ENCODE results near the gene SIGLEC12. TPM values are rescaled to one million over a fixed set of nuclear protein-coding genes. Genes with fewer than 3 reads are reported as not detected.

The SIGLEC12 gene
- total RNA-seq, 1 experiment from 2014 or later, result not detected

- 0 out of 2 replicates have a peak, but pooled peaks cover 2% of the 10 kb centered on the region for H3K9me3 ChIP-seq
- no TSS peak for BruUV-seq (replicated peaks)
- Mint-ChIP-seq H3K36me3 (ENCODE audit: insufficient read depth, unreplicated experiment) (no peaks in the 10 kb centered on the region), H3K4me1 (ENCODE audit: low read depth, unreplicated experiment) (no peaks in the 10 kb centered on the region), H3K27me3 (ENCODE audit: insufficient read depth, unreplicated experiment) (peaks cover 15% of the 10 kb centered on the region), H3K9me3 (ENCODE audit: unreplicated experiment) (no peaks in the 10 kb centered on the region), H3K4me3 (ENCODE audit: unreplicated experiment) (no peak overlapping the region), H3K27ac (ENCODE audit: unreplicated experiment) (no peak overlapping the region)
- TF ChIP-seq CTCF (IDR thresholded peaks at IDR 0.05; ENCODE audit: insufficient read depth in 1 of 2, low read depth in 1 of 2, low read length in 1 of 2, severe bottlenecking in 1 of 2, unreplicated experiment in 1 of 2), result no peak
- ChIA-PET POLR2A (no interaction called here), CTCF (interaction anchor here (0.7 kb wide), 1 partner anchor 10 kb away, joined by 5 read pairs; no protein-coding TSS in a partner anchor)
- intact Hi-C loops (cut with micrococcal nuclease; ENCODE audit: unreplicated experiment), result no loop called here
- no peak overlapping the region for H3K4me3 ChIP-seq (ENCODE audit: low read depth, low read length)
- no peaks in the 10 kb centered on the region for H3K27me3 ChIP-seq (replicated peaks; ENCODE audit: control insufficient read depth, insufficient read depth, low read length)
- H3K4me1 ChIP-seq, result no peaks in the 10 kb centered on the region
- DNase-seq, result no peak
- H3K36me3 ChIP-seq (ENCODE audit: control insufficient read depth, insufficient read depth, low read length), result no peaks in the 10 kb centered on the region
Observed at GRCh38 chr19:51461723-51462161, 39.9 kb downstream of the SIGLEC12 start.

DNA sequence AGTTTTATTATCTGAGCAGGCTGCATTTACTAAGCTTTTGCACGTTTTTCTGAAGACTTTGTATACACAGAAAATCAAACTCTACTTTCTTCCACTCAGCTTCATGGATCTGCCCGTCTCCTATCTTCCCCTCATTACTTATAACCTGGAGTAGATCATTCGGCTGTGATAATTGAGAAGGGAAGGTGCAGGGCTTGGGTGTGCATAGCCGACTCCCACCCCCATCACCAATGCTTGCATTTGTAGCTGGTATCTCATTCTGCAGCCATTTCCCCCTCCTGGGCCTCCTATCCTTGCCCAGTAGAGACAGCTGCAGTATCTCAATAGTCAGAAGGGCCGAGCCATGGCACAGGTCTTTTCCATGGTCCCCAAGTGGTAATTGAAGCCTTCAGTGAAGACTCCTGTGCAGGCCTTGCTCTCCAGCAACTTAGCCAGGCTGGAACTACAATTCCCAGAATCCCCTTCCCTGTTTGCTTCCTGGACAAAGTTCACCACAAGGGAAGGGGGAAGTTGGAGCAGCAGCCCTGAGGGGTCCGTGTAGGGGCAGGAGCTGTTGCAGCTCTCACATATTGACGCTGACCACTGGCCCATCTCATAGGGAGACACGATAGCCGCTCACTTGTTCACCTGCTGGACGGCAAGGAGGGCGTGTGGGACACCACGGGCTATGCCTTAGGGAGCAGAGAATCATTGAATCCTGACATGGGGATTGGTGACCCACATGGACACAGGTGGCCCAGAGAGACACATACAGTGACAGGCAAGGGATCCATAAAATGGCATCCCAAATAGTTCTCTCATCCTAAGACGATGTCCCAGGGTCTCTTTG is 41.2 kb downstream of the SIGLEC12 start:
- no peaks in the 10 kb centered on the region for H3K27me3 ChIP-seq (replicated peaks; ENCODE audit: control insufficient read depth, insufficient read depth, low read length)
- TF ChIP-seq CTCF (IDR thresholded peaks at IDR 0.05; ENCODE audit: insufficient read depth in 1 of 2, low read depth in 1 of 2, low read length in 1 of 2, severe bottlenecking in 1 of 2, unreplicated experiment in 1 of 2), result no peak
- no TSS peak for BruUV-seq (replicated peaks)
- H3K36me3 ChIP-seq (ENCODE audit: control insufficient read depth, insufficient read depth, low read length), result no peaks in the 10 kb centered on the region
- H3K4me1 ChIP-seq, result no peaks in the 10 kb centered on the region
- peak overlapping the region; percentile 47 for H3K4me3 Mint-ChIP-seq (ENCODE audit: unreplicated experiment)
- peak overlapping the region; percentile 17; the same call in 1 of the 2 replicates for H3K4me3 ChIP-seq (ENCODE audit: low read depth, low read length)
- peaks cover 12% of the 10 kb centered on the region for H3K27me3 Mint-ChIP-seq (ENCODE audit: insufficient read depth, unreplicated experiment)
- POLR2A ChIA-PET, result no interaction called here
- CTCF ChIA-PET, result no interaction called here
- H3K9me3 ChIP-seq, result 0 out of 2 replicates have a peak, but pooled peaks cover 2% of the 10 kb centered on the region
- H3K27ac Mint-ChIP-seq (ENCODE audit: unreplicated experiment), result no peak overlapping the region
- no peak for DNase-seq
- H3K9me3 Mint-ChIP-seq (ENCODE audit: unreplicated experiment), result no peaks in the 10 kb centered on the region
- H3K4me1 Mint-ChIP-seq (ENCODE audit: low read depth, unreplicated experiment), result no peaks in the 10 kb centered on the region
- no peaks in the 10 kb centered on the region for H3K36me3 Mint-ChIP-seq (ENCODE audit: insufficient read depth, unreplicated experiment)
- intact Hi-C loops (cut with micrococcal nuclease; ENCODE audit: unreplicated experiment), result no loop called here

DNA sequence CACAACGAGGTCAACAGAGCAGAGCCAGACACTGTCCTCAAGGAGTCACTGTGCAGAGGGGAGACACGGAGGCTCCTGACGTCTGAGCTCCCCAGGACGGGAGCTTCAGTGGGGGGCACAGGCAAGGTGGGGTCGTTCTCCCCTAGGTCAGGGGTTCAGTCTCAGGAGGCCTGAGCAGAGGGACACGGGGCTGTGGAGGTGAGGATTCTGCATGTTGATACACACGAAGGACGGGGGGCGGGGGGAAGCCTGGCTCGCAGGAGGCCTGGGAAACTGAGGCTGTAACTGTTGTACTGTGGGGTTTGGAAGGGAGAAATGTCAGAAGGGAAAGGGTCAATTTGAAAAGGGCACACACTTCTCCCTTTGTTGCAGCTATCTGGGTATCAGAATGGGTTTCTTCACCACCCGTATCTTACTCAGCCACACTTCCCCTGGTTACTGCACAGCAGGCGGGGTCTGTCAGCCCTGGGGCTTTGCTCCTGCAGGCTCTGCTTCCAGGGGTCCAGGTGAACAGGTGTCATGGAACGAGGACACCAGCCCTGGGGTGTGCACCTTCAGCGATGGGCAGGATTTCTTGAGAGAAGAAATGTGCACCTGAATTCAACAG is 42.6 kb downstream of the SIGLEC12 start:
- no peak overlapping the region for H3K4me3 ChIP-seq (ENCODE audit: low read depth, low read length)
- intact Hi-C loops (cut with micrococcal nuclease; ENCODE audit: unreplicated experiment), result no loop called here
- Mint-ChIP-seq H3K27me3 (ENCODE audit: insufficient read depth, unreplicated experiment) (peaks cover 8% of the 10 kb centered on the region), H3K27ac (ENCODE audit: unreplicated experiment) (no peak overlapping the region), H3K4me1 (ENCODE audit: low read depth, unreplicated experiment) (no peaks in the 10 kb centered on the region), H3K4me3 (ENCODE audit: unreplicated experiment) (no peak overlapping the region), H3K36me3 (ENCODE audit: insufficient read depth, unreplicated experiment) (no peaks in the 10 kb centered on the region), H3K9me3 (ENCODE audit: unreplicated experiment) (no peaks in the 10 kb centered on the region)
- no peaks in the 10 kb centered on the region for H3K4me1 ChIP-seq
- no peak for TF ChIP-seq CTCF (IDR thresholded peaks at IDR 0.05; ENCODE audit: insufficient read depth in 1 of 2, low read depth in 1 of 2, low read length in 1 of 2, severe bottlenecking in 1 of 2, unreplicated experiment in 1 of 2)
- 0 out of 2 replicates have a peak, but pooled peaks cover 2% of the 10 kb centered on the region for H3K9me3 ChIP-seq
- ChIA-PET POLR2A (no interaction called here), CTCF (no interaction called here)
- no peaks in the 10 kb centered on the region for H3K27me3 ChIP-seq (replicated peaks; ENCODE audit: control insufficient read depth, insufficient read depth, low read length)
- DNase-seq, result no peak
- BruUV-seq (replicated peaks), result no TSS peak
- no peaks in the 10 kb centered on the region for H3K36me3 ChIP-seq (ENCODE audit: control insufficient read depth, insufficient read depth, low read length)

Measured in Caco-2 (cell line).